ENCODE measurements around the gene TBC1D4.

- TF ChIP-seq CTCF (IDR thresholded peaks at IDR 0.05) (no peak), POLR2A (IDR thresholded peaks at IDR 0.05) (no peak)
Observed at GRCh38 chr13:75255653-75256052, 226.3 kb downstream of the TBC1D4 start.

Measured in uterus (tissue), 2 donors.